ENCODE measurements around the gene CCNYL1. TPM values are rescaled to one million over a fixed set of nuclear protein-coding genes. Genes with fewer than 3 reads are reported as not detected.

Gene CCNYL1
- polyA plus RNA-seq, 1 of the 3 experiments (the other 2 are of a cell fraction), result 8.7 TPM

DNA sequence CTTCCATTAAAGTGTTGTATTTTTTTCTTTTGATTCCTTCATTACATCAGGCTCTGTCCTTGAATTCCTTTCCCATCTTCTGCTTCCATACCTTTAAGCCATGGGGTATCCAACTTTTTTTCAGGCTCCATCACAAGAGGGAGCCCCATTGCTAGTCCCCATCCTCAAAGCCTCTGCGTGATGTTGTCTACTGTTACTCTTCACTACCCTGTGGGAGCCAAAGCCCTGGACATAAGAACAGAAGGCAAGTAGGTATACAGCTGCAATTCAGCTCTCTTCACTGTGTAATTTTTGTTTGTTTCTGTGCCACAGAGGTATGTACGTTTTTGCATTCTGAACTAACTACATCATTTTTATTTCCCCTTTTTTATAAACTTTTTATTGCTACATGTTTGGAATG, 36.6 kb upstream of the CCNYL1 start:
- H3K79me2 ChIP-seq (ENCODE audit: insufficient read depth), result no peaks in the 10 kb centered on the region
- CTCF ChIA-PET, result interaction anchor here (0.8 to 1.1 kb wide), 2 partner anchors 17 to 299 kb away, joined by 3 to 4 read pairs; no protein-coding TSS in a partner anchor
- POLR2A ChIA-PET, result interaction anchor here (1.1 kb wide), 1 partner anchor 9 kb away, joined by 3 read pairs; no protein-coding TSS in a partner anchor
- H3K9ac ChIP-seq, result no peak overlapping the region
- no peak overlapping the region for H3K27ac ChIP-seq (ENCODE audit: low read depth in 2 of 2, low read length in 1 of 2)
- H3K27me3 ChIP-seq (ENCODE audit: insufficient read depth), result no peaks in the 10 kb centered on the region
- H3K4me3 ChIP-seq (ENCODE audit: low read depth in 2 of 2, low read length in 1 of 2), result no peak overlapping the region
- no peak overlapping the region for H2AFZ ChIP-seq (ENCODE audit: low read depth)
- WGBS (ENCODE audit: low lambda C conversion rate), result 77% methylated on average over 2 of the region's 2 CpGs
- no peak for DNase-seq
- no peak overlapping the region for H3K4me2 ChIP-seq
- H3K9me2 ChIP-seq, result no peaks in the 10 kb centered on the region
- no peaks in the 10 kb centered on the region for H3K9me3 ChIP-seq
- peaks cover 23% of the 10 kb centered on the region for H3F3A ChIP-seq (replicated peaks; ENCODE audit: insufficient read depth)
- H4K20me1 ChIP-seq (ENCODE audit: insufficient read depth), result no peaks in the 10 kb centered on the region
- no peaks in the 10 kb centered on the region for H3K36me3 ChIP-seq (replicated peaks in 1 of 2; ENCODE audit: control insufficient read depth in 1 of 2, insufficient read depth in 2 of 2, low read length in 1 of 2)
- 0 out of 4 replicates have a peak, but pooled peaks cover 0 to 4% of the 10 kb centered on the region in 2 experiments for H3K4me1 ChIP-seq (ENCODE audit: control insufficient read depth in 1 of 2, insufficient read depth in 2 of 2, low read depth in 1 of 2, low read length in 1 of 2)
- TF ChIP-seq, protein P1, sequence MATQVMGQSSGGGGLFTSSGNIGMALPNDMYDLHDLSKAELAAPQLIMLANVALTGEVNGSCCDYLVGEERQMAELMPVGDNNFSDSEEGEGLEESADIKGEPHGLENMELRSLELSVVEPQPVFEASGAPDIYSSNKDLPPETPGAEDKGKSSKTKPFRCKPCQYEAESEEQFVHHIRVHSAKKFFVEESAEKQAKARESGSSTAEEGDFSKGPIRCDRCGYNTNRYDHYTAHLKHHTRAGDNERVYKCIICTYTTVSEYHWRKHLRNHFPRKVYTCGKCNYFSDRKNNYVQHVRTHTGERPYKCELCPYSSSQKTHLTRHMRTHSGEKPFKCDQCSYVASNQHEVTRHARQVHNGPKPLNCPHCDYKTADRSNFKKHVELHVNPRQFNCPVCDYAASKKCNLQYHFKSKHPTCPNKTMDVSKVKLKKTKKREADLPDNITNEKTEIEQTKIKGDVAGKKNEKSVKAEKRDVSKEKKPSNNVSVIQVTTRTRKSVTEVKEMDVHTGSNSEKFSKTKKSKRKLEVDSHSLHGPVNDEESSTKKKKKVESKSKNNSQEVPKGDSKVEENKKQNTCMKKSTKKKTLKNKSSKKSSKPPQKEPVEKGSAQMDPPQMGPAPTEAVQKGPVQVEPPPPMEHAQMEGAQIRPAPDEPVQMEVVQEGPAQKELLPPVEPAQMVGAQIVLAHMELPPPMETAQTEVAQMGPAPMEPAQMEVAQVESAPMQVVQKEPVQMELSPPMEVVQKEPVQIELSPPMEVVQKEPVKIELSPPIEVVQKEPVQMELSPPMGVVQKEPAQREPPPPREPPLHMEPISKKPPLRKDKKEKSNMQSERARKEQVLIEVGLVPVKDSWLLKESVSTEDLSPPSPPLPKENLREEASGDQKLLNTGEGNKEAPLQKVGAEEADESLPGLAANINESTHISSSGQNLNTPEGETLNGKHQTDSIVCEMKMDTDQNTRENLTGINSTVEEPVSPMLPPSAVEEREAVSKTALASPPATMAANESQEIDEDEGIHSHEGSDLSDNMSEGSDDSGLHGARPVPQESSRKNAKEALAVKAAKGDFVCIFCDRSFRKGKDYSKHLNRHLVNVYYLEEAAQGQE (IDR thresholded peaks at IDR 0.05; ENCODE audit: low read depth, low read length), result no peak

DNA sequence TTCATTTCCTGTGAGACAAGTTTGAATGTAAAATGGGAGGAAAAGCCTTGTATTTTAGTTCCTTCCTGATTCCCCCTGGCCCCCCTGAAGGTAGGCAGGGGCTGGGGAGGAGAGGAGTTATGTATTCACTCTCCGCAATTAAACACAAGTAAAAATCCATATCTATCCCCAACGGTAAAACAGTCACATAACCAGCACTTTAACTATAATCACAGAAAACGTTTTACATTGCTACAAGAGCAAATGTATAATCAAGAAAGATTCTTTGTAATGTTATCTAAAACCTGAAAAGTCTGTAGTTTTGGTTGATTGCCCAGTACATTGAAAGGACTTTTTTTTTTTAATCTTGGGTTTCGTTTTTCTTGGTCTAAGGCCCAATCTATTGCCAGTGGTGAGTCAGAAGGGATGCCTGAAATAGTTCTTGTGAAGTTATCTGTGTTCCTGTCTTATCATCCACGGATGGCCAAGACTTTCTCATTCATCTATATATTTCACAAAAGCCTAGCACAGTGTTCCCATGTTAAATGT, 34.5 kb upstream of the CCNYL1 start:
- DNase-seq, result no peak
- H3K27me3 ChIP-seq (ENCODE audit: insufficient read depth), result no peaks in the 10 kb centered on the region
- 0 out of 4 replicates have a peak, but pooled peaks cover 0 to 4% of the 10 kb centered on the region in 2 experiments for H3K4me1 ChIP-seq (ENCODE audit: control insufficient read depth in 1 of 2, insufficient read depth in 2 of 2, low read depth in 1 of 2, low read length in 1 of 2)
- peaks cover 23% of the 10 kb centered on the region for H3F3A ChIP-seq (replicated peaks; ENCODE audit: insufficient read depth)
- no peaks in the 10 kb centered on the region for H3K36me3 ChIP-seq (replicated peaks in 1 of 2; ENCODE audit: control insufficient read depth in 1 of 2, insufficient read depth in 2 of 2, low read length in 1 of 2)
- no peaks in the 10 kb centered on the region for H4K20me1 ChIP-seq (ENCODE audit: insufficient read depth)
- no peaks in the 10 kb centered on the region for H3K9me3 ChIP-seq
- H2AFZ ChIP-seq (ENCODE audit: low read depth), result peak overlapping the region; percentile 56; the same call in 1 of the 2 replicates
- H3K9me2 ChIP-seq, result no peaks in the 10 kb centered on the region
- POLR2A ChIA-PET, result no interaction called here
- peak overlapping the region; percentile 48 for H3K4me2 ChIP-seq
- peak overlapping the region in 1 of 2 experiments; percentile 86; a peak in 3 of 4 replicates for H3K27ac ChIP-seq (ENCODE audit: low read depth in 2 of 2, low read length in 1 of 2)
- WGBS (ENCODE audit: low lambda C conversion rate), result 18% methylated on average over 5 of the region's 5 CpGs
- CTCF ChIA-PET, result no interaction called here
- peak overlapping the region in 1 of 2 experiments; percentile 43; a peak in 2 of 4 replicates for H3K4me3 ChIP-seq (ENCODE audit: low read depth in 2 of 2, low read length in 1 of 2)
- H3K79me2 ChIP-seq (ENCODE audit: insufficient read depth), result no peaks in the 10 kb centered on the region
- H3K9ac ChIP-seq, result peak overlapping the region; percentile 48; the same call in 1 of the 2 replicates
- TF ChIP-seq TCF12 (IDR thresholded peaks at IDR 0.05) (peak; percentile 79), RFX5 (IDR thresholded peaks at IDR 0.05; ENCODE audit: low read length) (no peak), SIN3A (IDR thresholded peaks at IDR 0.05; ENCODE audit: borderline replicate concordance, low read depth, low read length) (no peak), TEAD4 (IDR thresholded peaks at IDR 0.05; ENCODE audit: borderline replicate concordance, insufficient read depth) (peak; percentile 79), TAF1 (IDR thresholded peaks at IDR 0.05; ENCODE audit: borderline replicate concordance, low read depth, low read length) (no peak), GABPA (IDR thresholded peaks at IDR 0.05; ENCODE audit: low read depth) (no peak), MXI1 (IDR thresholded peaks at IDR 0.05; ENCODE audit: low read depth, low read length) (no peak), SMC3 (IDR thresholded peaks at IDR 0.05; ENCODE audit: low read depth, low read length) (no peak), EZH2phosphoT487 (IDR thresholded peaks at IDR 0.05; ENCODE audit: borderline replicate concordance, low read depth) (no peak), MEF2A (IDR thresholded peaks at IDR 0.05; ENCODE audit: borderline replicate concordance, low read depth) (peak; percentile 44; the same call in 1 of the 2 replicates), POLR2AphosphoS5 (IDR thresholded peaks at IDR 0.05; ENCODE audit: low read depth, low read length) (peak; percentile 43; the same call in 1 of the 2 replicates), NFIC (IDR thresholded peaks at IDR 0.05; ENCODE audit: borderline replicate concordance) (peak; percentile 93), GATA2 (CRISPR knock-in tag; IDR thresholded peaks at IDR 0.05) (no peak), FOXM1 (IDR thresholded peaks at IDR 0.05; ENCODE audit: low read depth) (no peak), RCOR1 (IDR thresholded peaks at IDR 0.05; ENCODE audit: low read length) (no peak)
- TF ChIP-seq, protein P2, sequence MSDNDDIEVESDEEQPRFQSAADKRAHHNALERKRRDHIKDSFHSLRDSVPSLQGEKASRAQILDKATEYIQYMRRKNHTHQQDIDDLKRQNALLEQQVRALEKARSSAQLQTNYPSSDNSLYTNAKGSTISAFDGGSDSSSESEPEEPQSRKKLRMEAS (IDR thresholded peaks at IDR 0.05; ENCODE audit: low read depth), result no peak
- TF ChIP-seq, protein P3, sequence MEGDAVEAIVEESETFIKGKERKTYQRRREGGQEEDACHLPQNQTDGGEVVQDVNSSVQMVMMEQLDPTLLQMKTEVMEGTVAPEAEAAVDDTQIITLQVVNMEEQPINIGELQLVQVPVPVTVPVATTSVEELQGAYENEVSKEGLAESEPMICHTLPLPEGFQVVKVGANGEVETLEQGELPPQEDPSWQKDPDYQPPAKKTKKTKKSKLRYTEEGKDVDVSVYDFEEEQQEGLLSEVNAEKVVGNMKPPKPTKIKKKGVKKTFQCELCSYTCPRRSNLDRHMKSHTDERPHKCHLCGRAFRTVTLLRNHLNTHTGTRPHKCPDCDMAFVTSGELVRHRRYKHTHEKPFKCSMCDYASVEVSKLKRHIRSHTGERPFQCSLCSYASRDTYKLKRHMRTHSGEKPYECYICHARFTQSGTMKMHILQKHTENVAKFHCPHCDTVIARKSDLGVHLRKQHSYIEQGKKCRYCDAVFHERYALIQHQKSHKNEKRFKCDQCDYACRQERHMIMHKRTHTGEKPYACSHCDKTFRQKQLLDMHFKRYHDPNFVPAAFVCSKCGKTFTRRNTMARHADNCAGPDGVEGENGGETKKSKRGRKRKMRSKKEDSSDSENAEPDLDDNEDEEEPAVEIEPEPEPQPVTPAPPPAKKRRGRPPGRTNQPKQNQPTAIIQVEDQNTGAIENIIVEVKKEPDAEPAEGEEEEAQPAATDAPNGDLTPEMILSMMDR (IDR thresholded peaks at IDR 0.05), result no peak
- TF ChIP-seq, protein P1 (IDR thresholded peaks at IDR 0.05; ENCODE audit: low read depth, low read length), result no peak

Measured in SK-N-SH (cell line).